Lung (tissue), 12 donors: ENCODE measurements around the gene ATAD3A. TPM values are rescaled to one million over a fixed set of nuclear protein-coding genes. Genes with fewer than 3 reads are reported as not detected.

Source experiments
- ATAC-seq: fragments of 200-7000 bp; cut with Tn5 transposase; one replicate; pipeline ENCODE4 v1.9.1; 2020; ENCODE audit warnings: moderate number of reproducible peaks; ENCODE audit not compliant: insufficient read depth, low FRiP score
- DNase-seq, 3 donors: peaks; one replicate each; pipeline ENCODE4 v3.0.0-alpha.2; 2013 to 2017
- H3K27ac ChIP-seq, 2 donors: one replicate each; pipeline ENCODE4 v1.5.1; 2013; ENCODE audit warnings: mild to moderate bottlenecking in 2 of 2, moderate library complexity in 2 of 2, control low read depth in 1 of 2, inconsistent platforms in 1 of 2, low read depth in 1 of 2, low read length in 1 of 2
- H3K27me3 ChIP-seq, 3 donors: one replicate each; pipeline ENCODE4 v1.5.1; 2013; ENCODE audit warnings: low read length in 2 of 3; ENCODE audit not compliant: control insufficient read depth in 3 of 3, insufficient read depth in 3 of 3
- H3K36me3 ChIP-seq, 4 donors: one replicate each; pipeline ENCODE4 v1.5.1; 2013; ENCODE audit warnings: low read length in 4 of 4, mild to moderate bottlenecking in 1 of 4, moderate library complexity in 1 of 4; ENCODE audit not compliant: control insufficient read depth in 4 of 4, insufficient read depth in 4 of 4
- H3K4me1 ChIP-seq, 5 donors: one replicate each; pipeline ENCODE4 v1.5.1; 2013; ENCODE audit warnings: low read length in 5 of 5, mild to moderate bottlenecking in 2 of 5, moderate library complexity in 1 of 5; ENCODE audit not compliant: control insufficient read depth in 5 of 5, insufficient read depth in 5 of 5
- H3K4me3 ChIP-seq: one replicate; pipeline ENCODE4 v1.5.1; 2013; ENCODE audit warnings: mild to moderate bottlenecking, control low read depth, moderate library complexity
- H3K9ac ChIP-seq, 2 donors: one replicate each; pipeline ENCODE4 v1.5.1; 2013; ENCODE audit warnings: low read length in 2 of 2, control low read depth in 1 of 2; ENCODE audit not compliant: insufficient read depth in 1 of 2
- H3K9me3 ChIP-seq, 4 donors: one replicate each; pipeline ENCODE4 v1.5.1; 2013; ENCODE audit warnings: low read length in 3 of 4, mild to moderate bottlenecking in 1 of 4, moderate library complexity in 1 of 4; ENCODE audit not compliant: control insufficient read depth in 4 of 4, insufficient read depth in 3 of 4
- CTCF ChIP-seq: IDR thresholded peaks from 2 replicates; pipeline ENCODE4 v1.5.1; 2012; ENCODE audit warnings: mild to moderate bottlenecking; ENCODE audit errors: control extremely low read depth, extremely low read depth
- WGBS, 2 donors: extraction: QIAGEN DNeasy Blood & Tissue Kit; methylation state at CpG; one replicate each; pipeline ENCODE4 v1.1.7; 2013; 5-methylcytosine and 5-hydroxymethylcytosine counted together
- polyA plus RNA-seq, 2 donors: library from polyadenylated mRNA; stranded (reverse); fragments of 200-250 nt; gene quantifications; one replicate each; pipeline ENCODE4 v1.2.1, GENCODE V29; 2013
- total RNA-seq, 2 donors: library from RNA; depleted of rRNA in 1 of 2; stranded (reverse); fragments of >200 nt in 1 of 2; gene quantifications; one replicate each; pipeline ENCODE4 v1.2.1, GENCODE V29; 2014 to 2021
- donor health status: control.
- donor health status: control.
- donor health status: Bipolar disorder and iron deficiency.
- donor health status: healthy.
- donor health status: DM: yes; HTN: yes; CAD: no.

The ATAD3A gene
- total and polyA plus RNA-seq, 4 donors: 8.1 to 31.3 (median 28.3) TPM

GRCh38 chr1:1562556-1563195 lies 50.7 kb downstream of the ATAD3A start:
- peaks cover 10 to 39% (median 28%) of the 10 kb centered on the region in 4 donors for H3K36me3 ChIP-seq
- H3K4me1 ChIP-seq: peaks cover 0 to 10% (median 0%) of the 10 kb centered on the region in 5 donors
- WGBS, 2 donors: 91 to 94% methylated on average over 21 of the region's 21 CpGs
- H3K9ac ChIP-seq: no peak overlapping the region
- TF ChIP-seq CTCF: no peak
- ATAC-seq (no peak), DNase-seq (no peak)
- H3K27me3 ChIP-seq: no peaks in the 10 kb centered on the region
- no peaks in the 10 kb centered on the region for H3K9me3 ChIP-seq
- H3K4me3 ChIP-seq: no peak overlapping the region
- peak overlapping the region in 1 of 2 donors; percentile 37 for H3K27ac ChIP-seq

GRCh38 chr1:1563688-1564087 lies 51.7 kb downstream of the ATAD3A start:
- Histone ChIP-seq H3K9me3 (no peaks in the 10 kb centered on the region), H3K9ac (no peak overlapping the region), H3K4me1 (peaks cover 0 to 10% (median 0%) of the 10 kb centered on the region in 5 donors), H3K36me3 (peaks cover 10 to 39% (median 28%) of the 10 kb centered on the region in 4 donors), H3K27me3 (no peaks in the 10 kb centered on the region), H3K27ac (no peak overlapping the region), H3K4me3 (no peak overlapping the region)
- DNase-seq: no peak
- ATAC-seq: no peak
- WGBS, 2 donors: 90 to 94% methylated on average over 12 of the region's 12 CpGs
- no peak for TF ChIP-seq CTCF

- peaks cover 10 to 39% (median 29%) of the 10 kb centered on the region in 4 donors for H3K36me3 ChIP-seq
- H3K9ac ChIP-seq: no peak overlapping the region
- no peak for TF ChIP-seq CTCF
- no peaks in the 10 kb centered on the region for H3K9me3 ChIP-seq
- H3K27ac ChIP-seq: peak overlapping the region in 1 of 2 donors; percentile 60
- DNase-seq (no peak), ATAC-seq (no peak)
- H3K4me1 ChIP-seq: peaks cover 0 to 10% (median 0%) of the 10 kb centered on the region in 5 donors
- WGBS, 2 donors: 91 to 95% methylated on average over 19 of the region's 19 CpGs
- H3K27me3 ChIP-seq: no peaks in the 10 kb centered on the region
- no peak overlapping the region for H3K4me3 ChIP-seq
These were observed 52.3 kb downstream of the ATAD3A start for GRCh38 chr1:1564268-1564667.
